HepG2 (cell line): ENCODE results near the gene PRM3. TPM values are rescaled to one million over a fixed set of nuclear protein-coding genes. Genes with fewer than 3 reads are reported as not detected.

Experiments
- BORCS8-MEF2B ChIP-seq: sonication (generic); formaldehyde crosslinking; IDR thresholded peaks from 2 replicates; pipeline ENCODE4 v1.8.0; 2022; ENCODE audit warnings: mild to moderate bottlenecking, missing genetic modification reagents
- HNRNPLL ChIP-seq: fragments of 200-400 bp; formaldehyde crosslinking; IDR thresholded peaks from 2 replicates; pipeline ENCODE4 v1.6.1; 2017; ENCODE audit warnings: mild to moderate bottlenecking, low read depth, low read length; ENCODE audit not compliant: poor library complexity, severe bottlenecking
- MIER2 ChIP-seq: IDR thresholded peaks from 2 replicates; pipeline ENCODE4 v1.6.1; 2016; ENCODE audit warnings: missing biosample characterization, missing genetic modification reagents
- REPIN1 ChIP-seq: sonication (generic); formaldehyde crosslinking; IDR thresholded peaks from 2 replicates; pipeline ENCODE4 v1.8.0; 2022; ENCODE audit warnings: missing genetic modification reagents, low read depth, mild to moderate bottlenecking, borderline replicate concordance
- SIX1 ChIP-seq: sonication (generic); formaldehyde crosslinking; IDR thresholded peaks from 2 replicates; pipeline ENCODE4 v1.4.0; 2020; ENCODE audit warnings: missing genetic modification reagents, borderline replicate concordance
- TAF1 ChIP-seq: sonication (generic); formaldehyde crosslinking; IDR thresholded peaks from 2 replicates; pipeline ENCODE4 v1.4.0; 2020; ENCODE audit warnings: missing genetic modification reagents
- ZC3H13 ChIP-seq: sonication (generic); formaldehyde crosslinking; IDR thresholded peaks from 2 replicates; pipeline ENCODE4 v1.8.1; 2023; ENCODE audit warnings: mild to moderate bottlenecking, missing genetic modification reagents, moderate library complexity
- ZKSCAN5 ChIP-seq: sonication (generic); formaldehyde crosslinking; IDR thresholded peaks from 2 replicates; pipeline ENCODE4 v1.5.1; 2020; ENCODE audit warnings: mild to moderate bottlenecking, missing genetic modification reagents
- ZNF530 ChIP-seq: sonication (generic); formaldehyde crosslinking; IDR thresholded peaks from 2 replicates; pipeline ENCODE4 v1.5.0; 2020; ENCODE audit warnings: low read depth, mild to moderate bottlenecking, missing genetic modification reagents
- polyA plus RNA-seq, 8 experiments: library from polyadenylated mRNA; depleted of rRNA in 3 of 8; stranded (reverse) in 7 of 8; unstranded in 1 of 8; fragments of >200 nt; fragmentation: Illumina TruSeq in 4 of 8; extraction: Trizol in 4 of 8; gene quantifications; 2 replicates each; pipeline versions ENCODE4 v1.2.1 to v1.2.3, GENCODE V29; 2011 to 2016; ENCODE audit warnings: low read depth in 4 of 8, missing spikeins in 1 of 8, mixed read lengths in 1 of 8; ENCODE audit not compliant: insufficient read depth in 1 of 8
- total RNA-seq, 5 experiments: library from RNA; depleted of rRNA; stranded (reverse); fragments of >200 nt; fragmentation: Illumina TruSeq; extraction: Trizol; gene quantifications; 2 replicates each; pipeline ENCODE4 v1.2.3, GENCODE V29; 2016; ENCODE audit warnings: low read depth in 1 of 5
- TF ChIP-seq, protein P1 (sequence below): sonication (generic); formaldehyde crosslinking; conservative IDR thresholded peaks from 2 replicates; pipeline ENCODE4 v1.4.0; 2020; ENCODE audit warnings: mild to moderate bottlenecking, missing genetic modification reagents, moderate library complexity
- TF ChIP-seq, protein P2 (sequence below): IDR thresholded peaks from 2 replicates; pipeline ENCODE4 v1.6.1; 2012; ENCODE audit warnings: low read length, improper control_type of control experiment

PRM3 gene
- total and polyA plus RNA-seq, 2 of the 13 experiments (the other 11 are each of a cell fraction or from before 2014, with no cell fraction given) = not detected

DNA sequence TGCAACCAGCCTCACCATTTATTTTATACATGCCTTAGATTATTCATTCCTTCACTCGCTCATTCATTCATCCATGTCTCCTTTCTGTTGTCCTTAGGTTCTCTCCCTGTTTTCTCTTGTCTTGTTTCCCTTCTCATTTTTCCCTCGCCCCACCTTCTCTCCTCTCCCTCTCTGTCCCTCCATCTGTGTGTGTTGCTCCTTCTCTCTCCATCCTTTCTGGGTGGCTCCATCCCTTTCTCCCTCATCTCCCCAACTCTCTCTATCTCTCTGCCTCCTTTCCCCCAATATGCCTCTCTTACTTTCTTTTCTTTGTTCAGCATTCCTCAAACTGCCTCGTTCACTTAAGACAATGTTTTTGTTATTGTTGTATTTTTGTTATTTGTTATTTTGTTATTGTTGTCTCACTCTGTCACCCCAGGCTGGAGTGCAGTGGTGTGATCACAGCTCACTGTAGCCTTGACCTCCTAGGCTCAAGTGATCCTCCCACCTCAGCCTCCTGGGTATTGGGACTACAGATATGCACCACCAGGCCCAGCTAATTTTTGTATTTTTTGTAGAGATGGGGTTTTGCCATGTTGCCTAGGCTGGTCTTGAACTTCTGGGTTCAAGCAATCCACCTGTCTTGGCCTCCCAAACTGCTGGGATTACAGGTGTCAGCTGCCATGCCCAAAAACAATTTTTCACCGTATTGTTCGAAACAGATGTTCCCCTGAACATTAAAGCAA, 31.8 kb downstream of the PRM3 start (continued):
- TF ChIP-seq ZC3H13 (CRISPR knock-in tag) (no peak), SIX1 (CRISPR knock-in tag) (no peak), REPIN1 (no peak), ZNF530 (no peak), TAF1 (CRISPR knock-in tag) (no peak), BORCS8-MEF2B (CRISPR knock-in tag) (no peak), HNRNPLL (no peak), MIER2 (CRISPR knock-in tag) (no peak), ZKSCAN5 (no peak)
- TF ChIP-seq, protein P1, sequence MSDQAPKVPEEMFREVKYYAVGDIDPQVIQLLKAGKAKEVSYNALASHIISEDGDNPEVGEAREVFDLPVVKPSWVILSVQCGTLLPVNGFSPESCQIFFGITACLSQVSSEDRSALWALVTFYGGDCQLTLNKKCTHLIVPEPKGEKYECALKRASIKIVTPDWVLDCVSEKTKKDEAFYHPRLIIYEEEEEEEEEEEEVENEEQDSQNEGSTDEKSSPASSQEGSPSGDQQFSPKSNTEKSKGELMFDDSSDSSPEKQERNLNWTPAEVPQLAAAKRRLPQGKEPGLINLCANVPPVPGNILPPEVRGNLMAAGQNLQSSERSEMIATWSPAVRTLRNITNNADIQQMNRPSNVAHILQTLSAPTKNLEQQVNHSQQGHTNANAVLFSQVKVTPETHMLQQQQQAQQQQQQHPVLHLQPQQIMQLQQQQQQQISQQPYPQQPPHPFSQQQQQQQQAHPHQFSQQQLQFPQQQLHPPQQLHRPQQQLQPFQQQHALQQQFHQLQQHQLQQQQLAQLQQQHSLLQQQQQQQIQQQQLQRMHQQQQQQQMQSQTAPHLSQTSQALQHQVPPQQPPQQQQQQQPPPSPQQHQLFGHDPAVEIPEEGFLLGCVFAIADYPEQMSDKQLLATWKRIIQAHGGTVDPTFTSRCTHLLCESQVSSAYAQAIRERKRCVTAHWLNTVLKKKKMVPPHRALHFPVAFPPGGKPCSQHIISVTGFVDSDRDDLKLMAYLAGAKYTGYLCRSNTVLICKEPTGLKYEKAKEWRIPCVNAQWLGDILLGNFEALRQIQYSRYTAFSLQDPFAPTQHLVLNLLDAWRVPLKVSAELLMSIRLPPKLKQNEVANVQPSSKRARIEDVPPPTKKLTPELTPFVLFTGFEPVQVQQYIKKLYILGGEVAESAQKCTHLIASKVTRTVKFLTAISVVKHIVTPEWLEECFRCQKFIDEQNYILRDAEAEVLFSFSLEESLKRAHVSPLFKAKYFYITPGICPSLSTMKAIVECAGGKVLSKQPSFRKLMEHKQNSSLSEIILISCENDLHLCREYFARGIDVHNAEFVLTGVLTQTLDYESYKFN (CRISPR knock-in tag) = no peak
- TF ChIP-seq, protein P2, sequence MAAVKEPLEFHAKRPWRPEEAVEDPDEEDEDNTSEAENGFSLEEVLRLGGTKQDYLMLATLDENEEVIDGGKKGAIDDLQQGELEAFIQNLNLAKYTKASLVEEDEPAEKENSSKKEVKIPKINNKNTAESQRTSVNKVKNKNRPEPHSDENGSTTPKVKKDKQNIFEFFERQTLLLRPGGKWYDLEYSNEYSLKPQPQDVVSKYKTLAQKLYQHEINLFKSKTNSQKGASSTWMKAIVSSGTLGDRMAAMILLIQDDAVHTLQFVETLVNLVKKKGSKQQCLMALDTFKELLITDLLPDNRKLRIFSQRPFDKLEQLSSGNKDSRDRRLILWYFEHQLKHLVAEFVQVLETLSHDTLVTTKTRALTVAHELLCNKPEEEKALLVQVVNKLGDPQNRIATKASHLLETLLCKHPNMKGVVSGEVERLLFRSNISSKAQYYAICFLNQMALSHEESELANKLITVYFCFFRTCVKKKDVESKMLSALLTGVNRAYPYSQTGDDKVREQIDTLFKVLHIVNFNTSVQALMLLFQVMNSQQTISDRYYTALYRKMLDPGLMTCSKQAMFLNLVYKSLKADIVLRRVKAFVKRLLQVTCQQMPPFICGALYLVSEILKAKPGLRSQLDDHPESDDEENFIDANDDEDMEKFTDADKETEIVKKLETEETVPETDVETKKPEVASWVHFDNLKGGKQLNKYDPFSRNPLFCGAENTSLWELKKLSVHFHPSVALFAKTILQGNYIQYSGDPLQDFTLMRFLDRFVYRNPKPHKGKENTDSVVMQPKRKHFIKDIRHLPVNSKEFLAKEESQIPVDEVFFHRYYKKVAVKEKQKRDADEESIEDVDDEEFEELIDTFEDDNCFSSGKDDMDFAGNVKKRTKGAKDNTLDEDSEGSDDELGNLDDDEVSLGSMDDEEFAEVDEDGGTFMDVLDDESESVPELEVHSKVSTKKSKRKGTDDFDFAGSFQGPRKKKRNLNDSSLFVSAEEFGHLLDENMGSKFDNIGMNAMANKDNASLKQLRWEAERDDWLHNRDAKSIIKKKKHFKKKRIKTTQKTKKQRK = no peak
